GM19043 (cell line): ENCODE measurements around the gene ACKR2.
A peak's percentile ranks its signal among the peaks of the same experiment; 100 is the strongest.

Source experiments
- ATAC-seq: cut with Tn5 transposase; IDR thresholded peaks from one replicate; pipeline ENCODE4 v1.9.1; 2021; ENCODE audit warnings: low read depth; ENCODE audit not compliant: unreplicated experiment

Gene ACKR2, protein sequence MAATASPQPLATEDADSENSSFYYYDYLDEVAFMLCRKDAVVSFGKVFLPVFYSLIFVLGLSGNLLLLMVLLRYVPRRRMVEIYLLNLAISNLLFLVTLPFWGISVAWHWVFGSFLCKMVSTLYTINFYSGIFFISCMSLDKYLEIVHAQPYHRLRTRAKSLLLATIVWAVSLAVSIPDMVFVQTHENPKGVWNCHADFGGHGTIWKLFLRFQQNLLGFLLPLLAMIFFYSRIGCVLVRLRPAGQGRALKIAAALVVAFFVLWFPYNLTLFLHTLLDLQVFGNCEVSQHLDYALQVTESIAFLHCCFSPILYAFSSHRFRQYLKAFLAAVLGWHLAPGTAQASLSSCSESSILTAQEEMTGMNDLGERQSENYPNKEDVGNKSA

DNA sequence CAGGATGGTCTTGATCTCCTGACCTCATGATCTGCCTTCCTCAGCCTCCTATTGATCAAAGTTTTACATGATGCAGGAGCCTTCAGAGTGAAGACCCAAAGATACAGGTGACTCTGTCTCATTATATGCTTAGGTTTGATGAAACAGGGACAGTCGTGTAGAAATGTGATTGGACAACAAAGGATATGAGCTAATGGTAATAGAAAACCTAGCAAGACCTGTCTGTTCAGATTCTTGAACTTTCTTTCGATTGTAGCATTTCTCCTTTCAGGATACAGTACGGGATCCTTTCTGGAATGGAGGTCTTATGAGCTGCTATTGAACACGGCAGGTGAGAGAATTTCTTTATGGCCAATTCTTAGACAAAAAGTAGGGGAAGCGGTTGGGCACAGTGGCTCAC is at the start of gene ACKR2:
TSS of gene ACKR2 (plus strand) at position 244 of the 400 bp plus-strand sequence. CDS start 55,058 bp downstream, outside the sequence.
- ATAC-seq, result no peak

DNA sequence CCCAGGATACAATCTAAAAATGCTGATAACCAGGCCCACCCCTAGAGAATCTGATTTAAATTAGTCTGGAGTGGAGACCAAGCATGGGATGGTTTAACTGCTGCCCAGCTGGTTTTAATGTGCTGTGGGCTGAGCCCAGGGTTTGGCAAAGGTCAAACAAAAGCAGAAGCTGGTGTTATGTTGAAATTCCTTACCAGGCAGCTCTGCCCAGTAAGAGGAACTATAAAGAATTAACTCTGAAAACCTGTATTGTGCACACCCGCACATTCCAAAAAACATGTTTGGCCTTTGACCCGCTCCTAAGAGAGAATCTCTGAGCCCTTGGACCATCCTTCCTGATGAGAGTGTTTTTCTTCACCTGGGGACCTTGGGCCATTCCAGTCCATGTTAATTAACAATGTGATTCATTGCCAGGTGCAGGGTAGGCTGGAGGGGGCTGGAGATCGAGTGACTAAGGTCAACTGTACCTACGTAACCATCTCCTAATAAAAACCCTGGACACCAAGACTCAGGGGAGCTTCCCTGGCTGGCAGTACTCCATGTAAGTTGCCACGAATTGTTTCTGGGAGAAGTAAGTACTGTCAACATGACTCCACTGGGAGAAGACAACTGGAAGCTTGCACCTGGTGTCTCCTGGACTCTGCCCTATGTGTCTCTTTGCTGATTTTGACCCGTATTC is 47.1 kb upstream of the ACKR2 start:
- ATAC-seq, result no peak

GRCh38 chr3:42763021-42763420 is 46.2 kb upstream of the ACKR2 start:
- ATAC-seq, result no peak

DNA sequence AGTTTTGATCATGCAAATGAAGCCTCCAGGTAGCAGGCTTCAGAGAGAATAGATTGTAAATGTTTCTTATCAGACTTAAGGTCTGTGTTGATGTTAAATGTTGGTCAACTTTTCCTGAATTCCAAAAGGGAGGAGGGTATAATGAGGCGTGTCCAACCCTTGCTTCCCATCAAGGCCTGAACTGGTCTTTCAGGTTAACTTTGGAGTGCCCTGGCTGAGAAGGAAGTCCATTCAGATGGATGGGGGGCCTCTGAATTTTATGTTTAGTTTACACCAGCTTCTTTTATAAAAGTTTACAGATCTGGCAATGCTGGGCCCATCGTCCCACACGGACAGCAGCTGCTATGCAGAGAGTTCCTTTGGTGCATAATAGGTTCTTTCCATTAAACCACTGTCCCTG is 45.1 kb upstream of the ACKR2 start:
- ATAC-seq, result no peak

- ATAC-seq, result no peak
Observed at GRCh38 chr3:42764561-42765295, 44.5 kb upstream of the ACKR2 start.

DNA sequence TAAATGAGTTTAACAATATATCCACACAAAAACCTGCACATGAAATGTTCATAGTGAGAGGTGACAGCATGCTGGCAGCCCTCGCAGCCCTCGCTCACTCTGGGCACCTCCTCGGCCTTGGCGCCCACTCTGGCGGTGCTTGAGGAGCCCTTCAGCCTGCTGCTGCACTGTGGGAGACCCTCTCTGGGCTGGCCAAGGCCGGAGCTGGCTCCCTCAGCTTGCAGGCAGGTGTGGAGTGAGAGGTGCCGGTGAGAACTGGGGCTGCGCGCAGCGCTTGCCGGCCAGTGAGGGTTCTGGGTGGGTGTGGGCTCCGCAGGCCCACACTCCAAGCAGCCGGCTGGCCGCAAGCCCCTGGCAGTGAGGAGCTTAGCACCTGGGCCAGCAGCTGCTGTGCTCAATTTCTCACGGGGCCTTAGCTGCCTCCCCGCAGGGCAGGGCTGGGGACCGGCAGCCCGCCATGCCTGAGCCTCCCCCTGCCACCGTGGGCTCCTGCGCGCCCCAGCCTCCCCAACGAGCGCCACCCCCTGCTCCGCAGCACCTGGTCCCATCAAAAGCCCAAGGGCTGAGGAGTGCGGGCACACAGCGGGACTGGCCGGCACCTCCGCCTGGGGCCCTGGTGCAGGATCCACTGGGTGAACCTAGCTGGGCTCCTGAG is 39.6 kb upstream of the ACKR2 start:
- no peak for ATAC-seq

GRCh38 chr3:42771271-42771670 is 38.0 kb upstream of the ACKR2 start:
- no peak for ATAC-seq

DNA sequence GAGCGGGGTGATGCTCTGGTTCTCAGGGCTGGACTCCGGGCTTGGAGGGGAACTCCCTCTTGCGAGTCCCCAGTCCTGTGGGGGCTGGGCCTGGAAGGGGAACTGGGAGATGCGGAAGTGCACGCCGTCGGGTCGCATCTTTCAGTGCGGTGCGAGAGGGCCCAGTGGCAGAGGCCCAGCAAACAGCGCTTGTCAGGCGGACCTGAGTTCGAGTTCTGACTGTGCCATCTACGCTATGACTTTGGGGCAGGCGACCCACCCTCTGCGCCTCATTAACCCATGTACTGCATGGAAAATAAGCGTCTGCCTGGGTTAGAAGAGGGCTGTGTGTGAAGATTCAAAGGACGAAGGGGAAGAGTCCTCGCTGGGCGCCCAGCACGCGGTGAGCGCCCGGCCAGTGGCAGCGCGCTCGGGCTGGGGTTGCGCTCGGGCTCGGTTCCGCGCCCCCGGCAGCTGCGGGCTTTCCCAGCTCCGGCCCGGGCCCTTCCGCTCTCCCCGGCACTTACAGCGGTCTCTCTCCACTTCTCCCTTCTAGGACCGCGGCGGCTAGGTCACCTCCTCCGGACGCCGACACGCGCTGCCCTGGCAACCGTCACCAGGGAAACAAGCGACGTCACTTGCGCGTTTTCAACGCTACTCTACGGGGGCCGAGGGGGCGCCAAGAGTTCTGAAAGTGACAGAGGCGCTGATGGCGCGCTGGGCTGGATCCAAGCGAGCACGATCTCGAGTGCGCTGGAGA is 36.4 kb upstream of the ACKR2 start, which contains the start of gene CCDC13:
TSS of gene CCDC13 (minus strand) at position 584 of the 739 bp plus-strand sequence. CDS start 14,908 bp downstream, outside the sequence.
- ATAC-seq, result peak; percentile 98

DNA sequence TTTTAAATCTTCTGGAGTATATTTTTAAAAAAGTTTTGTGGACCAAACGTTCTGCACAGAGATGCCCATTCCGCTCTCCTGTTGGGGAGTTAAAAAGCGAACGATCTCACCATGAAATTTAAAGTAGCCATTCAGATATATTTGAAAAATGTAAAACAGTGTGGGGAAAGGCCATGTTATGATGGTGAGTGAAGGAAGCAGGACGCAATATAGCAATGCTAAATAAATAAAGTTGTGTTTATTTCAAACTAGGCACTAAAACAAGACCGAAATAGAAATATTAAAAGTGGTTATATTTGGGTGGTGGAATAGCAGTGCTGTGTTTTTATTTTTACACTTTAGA is 35.9 kb upstream of the ACKR2 start:
- peak; percentile 7 for ATAC-seq

GRCh38 chr3:42778644-42779043 is 30.6 kb upstream of the ACKR2 start:
- ATAC-seq, result no peak

GRCh38 chr3:42780398-42780797 is 28.8 kb upstream of the ACKR2 start:
- no peak for ATAC-seq

DNA sequence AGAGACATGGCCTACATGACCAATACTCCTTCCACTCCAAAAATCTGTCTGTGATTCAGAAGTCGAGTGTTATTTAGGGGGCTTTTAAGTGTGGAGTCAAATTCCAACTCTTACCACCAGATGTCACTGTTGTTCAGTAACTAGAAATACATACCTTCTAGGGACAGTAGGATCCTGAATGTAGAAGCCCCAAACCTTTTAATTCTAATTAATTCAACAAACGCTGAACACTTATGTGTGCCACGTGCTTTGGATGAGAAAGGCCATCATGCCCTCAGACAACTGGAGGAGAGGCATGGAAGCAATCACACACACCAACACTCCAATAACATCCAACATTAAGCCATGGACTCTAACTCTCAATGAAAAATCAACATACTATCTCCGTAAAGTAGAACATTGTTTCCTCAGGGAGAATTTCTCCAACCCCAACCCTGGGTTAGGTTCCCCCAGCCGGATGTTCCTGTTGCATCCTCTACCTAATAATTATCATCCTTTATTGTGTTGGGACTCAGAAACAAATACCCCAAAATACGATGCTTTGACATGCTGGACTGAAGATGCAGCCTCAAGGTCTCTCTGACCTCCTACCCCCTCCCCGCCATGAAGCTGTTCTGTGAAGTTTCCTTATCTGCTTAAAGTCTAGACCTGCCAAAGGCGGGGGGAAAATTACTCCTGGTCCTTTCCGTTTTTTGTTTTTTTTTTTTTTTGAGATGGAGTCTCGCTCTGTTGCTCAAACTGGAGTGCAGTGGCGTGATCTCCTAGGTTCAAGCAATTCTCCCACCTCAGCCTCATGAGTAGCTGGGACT is 28.1 kb upstream of the ACKR2 start:
- ATAC-seq, result no peak

DNA sequence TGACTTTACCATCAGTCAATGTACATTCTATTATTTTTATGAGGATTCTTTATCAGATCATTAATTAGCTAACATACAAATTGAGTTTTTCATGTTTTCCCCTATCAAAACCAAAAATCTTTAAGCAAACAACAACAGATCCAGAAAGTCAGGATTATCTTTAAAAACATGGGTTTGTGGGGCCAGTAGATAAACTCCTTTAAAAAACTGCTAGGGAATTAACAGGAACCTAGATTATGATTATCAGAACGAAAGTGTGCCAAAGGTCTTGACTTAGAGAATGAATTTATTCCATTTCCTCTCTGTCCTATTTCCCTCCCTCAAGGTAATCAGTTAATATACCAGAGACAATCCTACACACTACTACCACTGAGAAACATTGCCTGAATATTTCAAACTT is 23.0 kb upstream of the ACKR2 start:
- no peak for ATAC-seq

- no peak for ATAC-seq
Observed at GRCh38 chr3:42786631-42787030, 22.6 kb upstream of the ACKR2 start.

- no peak for ATAC-seq
Observed at GRCh38 chr3:42790714-42791229, 18.5 kb upstream of the ACKR2 start.

DNA sequence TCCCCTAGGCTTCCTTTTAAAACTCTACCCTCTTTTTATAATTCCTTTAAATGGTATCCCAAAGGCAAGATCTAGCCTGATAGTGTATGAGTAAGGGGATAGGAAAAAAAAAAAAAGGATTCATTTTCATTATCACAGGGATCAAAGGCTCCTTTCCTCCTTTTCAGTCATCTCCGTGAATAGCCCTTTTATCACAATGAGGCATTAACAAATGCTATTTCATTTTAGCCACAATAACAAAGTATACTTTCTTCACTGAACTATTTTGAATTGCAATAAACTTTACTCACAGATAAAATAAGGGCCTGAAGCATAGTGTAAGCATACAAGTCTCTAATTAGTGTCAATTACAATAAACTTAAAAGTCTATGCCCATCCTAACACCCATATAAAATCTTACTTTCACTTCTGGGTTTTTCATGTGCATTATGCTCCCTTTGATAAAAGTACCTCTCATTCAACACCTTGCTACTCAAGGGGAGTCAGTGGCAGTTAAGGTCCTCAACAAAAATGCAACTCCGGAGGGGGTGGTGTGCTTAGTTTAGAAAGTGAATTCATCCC is 13.5 kb upstream of the ACKR2 start:
- ATAC-seq, result no peak

- ATAC-seq, result no peak
Observed at GRCh38 chr3:42796332-42796885, 12.8 kb upstream of the ACKR2 start.

DNA sequence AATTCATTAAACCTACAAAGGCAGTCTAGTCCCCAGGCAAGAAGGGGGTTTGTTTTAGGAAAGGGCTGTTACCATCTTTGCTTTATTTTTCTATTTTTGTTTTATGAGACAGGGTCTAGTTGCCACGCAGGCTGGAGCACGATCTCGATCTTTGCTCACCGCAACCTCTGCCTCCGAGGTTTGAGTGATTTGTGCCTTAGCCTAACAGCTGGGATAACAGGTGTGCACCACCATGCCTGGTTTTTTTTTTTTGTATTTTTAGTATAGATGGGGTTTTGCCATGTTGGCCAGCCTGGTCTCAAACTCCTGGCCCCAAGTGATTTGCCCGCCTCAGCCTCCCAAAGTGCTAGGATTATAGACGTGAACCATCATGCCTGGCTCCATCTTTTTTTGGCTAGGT is 9.9 kb upstream of the ACKR2 start:
- ATAC-seq, result no peak

DNA sequence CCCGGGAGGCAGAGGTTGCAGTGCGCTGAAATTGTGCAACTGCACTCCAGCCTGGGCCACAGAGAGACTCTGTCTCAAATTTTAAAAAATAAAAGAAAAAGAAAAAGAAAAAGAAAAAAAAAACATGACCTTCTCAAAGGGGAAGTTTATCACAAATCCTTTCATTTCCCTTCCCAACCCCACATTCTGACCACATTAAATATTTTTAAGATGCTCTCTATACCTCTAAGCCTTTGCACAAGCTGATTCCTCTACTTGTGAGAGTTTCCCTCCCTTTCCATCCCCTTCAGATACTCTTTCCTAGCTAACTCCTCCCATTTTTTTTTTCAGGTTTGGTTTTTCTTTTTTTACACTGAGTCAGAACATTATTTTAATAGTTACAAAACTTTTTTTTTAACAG is 9.0 kb upstream of the ACKR2 start:
- no peak for ATAC-seq
